H1 (cell line): Measurements from ENCODE around the gene PRDM2. TPM values are rescaled to one million over a fixed set of nuclear protein-coding genes. Genes with fewer than 3 reads are reported as not detected.

Experiments
- CTCF ChIA-PET: fragments of 300-600 bp; sonication (Branson Sonifier 250); formaldehyde crosslinking; loops from one replicate; lab custom pipeline; 2021; ENCODE audit not compliant: partially characterized antibody; lab: Charles Lee
- POLR2A ChIA-PET: fragments of 300-600 bp; sonication (Branson Sonifier 250); formaldehyde crosslinking; loops from one replicate; lab custom pipeline; 2021; ENCODE audit warnings: inconsistent platforms; ENCODE audit not compliant: partially characterized antibody; lab: Charles Lee
- DNase-seq, 2 experiments: peaks; one replicate each; pipeline versions ENCODE4 v3.0.0 to v3.0.0-alpha.2; 2010 to 2022; ENCODE audit warnings: low spot score in 2 of 2, low read depth in 1 of 2, mixed read lengths in 1 of 2
- FAIRE-seq: peaks from 2 replicates; lab custom pipeline; 2011; peaks lifted over from hg19 to GRCh38; lab: Jason Lieb, UNC
- H2AFZ ChIP-seq: 2 replicates; pipeline ENCODE4 v1.8.1; 2012; ENCODE audit warnings: low read length, inconsistent platforms
- H2AK5ac ChIP-seq: 2 replicates; pipeline ENCODE4 v1.6.1; 2013; ENCODE audit warnings: low read depth, low read length
- H2BK120ac ChIP-seq: replicated peaks from 2 replicates; pipeline ENCODE3; 2013; ENCODE audit warnings: low read depth, low read length, inconsistent platforms
- H2BK12ac ChIP-seq: 2 replicates; pipeline ENCODE4 v1.6.1; 2013; ENCODE audit warnings: low read depth, low read length
- H2BK15ac ChIP-seq: 2 replicates; pipeline ENCODE4 v1.6.1; 2013; ENCODE audit warnings: low read length
- H2BK20ac ChIP-seq: 2 replicates; pipeline ENCODE4 v1.6.1; 2013; ENCODE audit warnings: low read length
- H2BK5ac ChIP-seq: 2 replicates; pipeline ENCODE4 v1.6.1; 2013; ENCODE audit warnings: low read depth, low read length
- H3K14ac ChIP-seq: 2 replicates; pipeline ENCODE4 v1.6.1; 2013; ENCODE audit warnings: inconsistent platforms; ENCODE audit not compliant: insufficient read length
- H3K18ac ChIP-seq: 2 replicates; pipeline ENCODE4 v1.6.1; 2013; ENCODE audit warnings: low read length; ENCODE audit errors: extremely low read depth
- H3K23ac ChIP-seq: 2 replicates; pipeline ENCODE4 v1.6.1; 2013; ENCODE audit warnings: inconsistent platforms; ENCODE audit not compliant: insufficient read length
- H3K23me2 ChIP-seq: 2 replicates; pipeline ENCODE4 v1.6.1; 2013; ENCODE audit warnings: low read depth, low read length
- H3K27ac ChIP-seq: 2 replicates; pipeline ENCODE4 v1.6.1; 2011; ENCODE audit warnings: low read depth, low read length, inconsistent platforms
- H3K27me3 ChIP-seq, 4 experiments: replicated peaks in 1 of 4; 1 replicate in 1 of 4; 2 replicates in 3 of 4; pipeline versions ENCODE4 v1.6.1 to v1.8.1; 2011 to 2013; ENCODE audit warnings: low read length in 3 of 4, mild to moderate bottlenecking in 3 of 4, inconsistent platforms in 2 of 4, mixed read lengths in 2 of 4, moderate library complexity in 1 of 4; ENCODE audit not compliant: control insufficient read depth in 3 of 4, insufficient read depth in 3 of 4; ENCODE audit errors: extremely low read depth in 1 of 4
- H3K36me3 ChIP-seq, 4 experiments: 2 replicates each; pipeline versions ENCODE4 v1.6.1 to v1.8.1; 2011 to 2013; ENCODE audit warnings: mild to moderate bottlenecking in 4 of 4, low read length in 3 of 4, moderate library complexity in 2 of 4, control low read depth in 1 of 4, inconsistent platforms in 1 of 4; ENCODE audit not compliant: insufficient read depth in 4 of 4, control insufficient read depth in 2 of 4
- H3K4ac ChIP-seq: replicated peaks from 2 replicates; pipeline ENCODE3; 2013; ENCODE audit warnings: low read length, low read depth, mixed read lengths, inconsistent platforms; ENCODE audit not compliant: insufficient read length
- H3K4me1 ChIP-seq, 4 experiments: replicated peaks in 1 of 4; 1 replicate in 1 of 4; 2 replicates in 3 of 4; pipeline versions ENCODE4 v1.6.1 to v1.8.1; 2011 to 2013; ENCODE audit warnings: low read length in 3 of 4, inconsistent platforms in 2 of 4, mixed read lengths in 1 of 4; ENCODE audit not compliant: insufficient read depth in 4 of 4, control insufficient read depth in 3 of 4
- H3K4me2 ChIP-seq, 2 experiments: 2 replicates each; pipeline versions ENCODE4 v1.6.1 to v1.8.1; 2011 to 2013; ENCODE audit warnings: low read depth in 2 of 2, low read length in 2 of 2, control low read depth in 1 of 2, inconsistent platforms in 1 of 2, mild to moderate bottlenecking in 1 of 2; ENCODE audit not compliant: insufficient read depth in 1 of 2
- H3K4me3 ChIP-seq, 4 experiments: fragments of 200-600, 300-600 bp in 1 of 4; sonication (generic), shearing (Covaris generic), sonication (Bioruptor Twin) in 1 of 4; 2 replicates each; pipeline versions ENCODE4 v1.5.1 to v1.8.1; 2011 to 2016; ENCODE audit warnings: low read length in 4 of 4, low read depth in 3 of 4, control low read depth in 2 of 4, inconsistent platforms in 2 of 4, mild to moderate bottlenecking in 2 of 4, mixed read lengths in 1 of 4, moderate library complexity in 1 of 4; ENCODE audit not compliant: insufficient read depth in 2 of 4; ENCODE audit errors: extremely low read depth in 1 of 4
- H3K56ac ChIP-seq: replicated peaks from 2 replicates; pipeline ENCODE3; 2013; ENCODE audit warnings: low read depth, mild to moderate bottlenecking, mixed read lengths, low read length, inconsistent platforms; ENCODE audit not compliant: insufficient read length
- H3K79me1 ChIP-seq: 2 replicates; pipeline ENCODE4 v1.6.1; 2013; ENCODE audit warnings: low read depth, low read length, control low read depth
- H3K79me2 ChIP-seq, 2 experiments: 2 replicates each; pipeline versions ENCODE4 v1.6.1 to v1.8.1; 2012 to 2013; ENCODE audit warnings: low read length in 2 of 2, mild to moderate bottlenecking in 2 of 2, inconsistent platforms in 1 of 2; ENCODE audit not compliant: insufficient read depth in 2 of 2, control insufficient read depth in 1 of 2
- H3K9ac ChIP-seq, 4 experiments: replicated peaks in 1 of 4; 1 replicate in 1 of 4; 2 replicates in 3 of 4; pipeline versions ENCODE4 v1.6.1 to v1.8.1; 2011 to 2013; ENCODE audit warnings: low read depth in 3 of 4, low read length in 3 of 4, control low read depth in 2 of 4, mild to moderate bottlenecking in 2 of 4, moderate library complexity in 2 of 4, inconsistent platforms in 1 of 4; ENCODE audit errors: extremely low read depth in 1 of 4
- H3K9me3 ChIP-seq, 2 experiments: 2 replicates each; pipeline versions ENCODE4 v1.6.1 to v1.8.1; 2012 to 2013; ENCODE audit warnings: mild to moderate bottlenecking in 2 of 2, moderate library complexity in 2 of 2, control low read depth in 1 of 2, inconsistent platforms in 1 of 2, low read depth in 1 of 2, low read length in 1 of 2, mixed read lengths in 1 of 2; ENCODE audit not compliant: insufficient read depth in 2 of 2
- H4K20me1 ChIP-seq, 2 experiments: replicated peaks in 1 of 2; 2 replicates each; pipeline versions ENCODE3 to v1.8.1; 2011 to 2013; ENCODE audit warnings: inconsistent platforms in 2 of 2, low read length in 2 of 2, mild to moderate bottlenecking in 1 of 2; ENCODE audit not compliant: insufficient read depth in 2 of 2, control insufficient read depth in 1 of 2
- H4K5ac ChIP-seq: 2 replicates; pipeline ENCODE4 v1.6.1; 2013; ENCODE audit warnings: low read length, low read depth, mixed read lengths, inconsistent platforms; ENCODE audit not compliant: insufficient read length
- H4K8ac ChIP-seq: 2 replicates; pipeline ENCODE4 v1.8.0; 2013; ENCODE audit warnings: mild to moderate bottlenecking, moderate library complexity, low read length, inconsistent platforms; ENCODE audit not compliant: insufficient read depth; ENCODE audit errors: extremely low read depth
- H4K91ac ChIP-seq: replicated peaks from 2 replicates; pipeline ENCODE3; 2013; ENCODE audit warnings: low read length, mixed read lengths, inconsistent platforms; ENCODE audit not compliant: insufficient read length
- EZH2 ChIP-seq: fragments of 200-600 bp; sonication (generic); IDR thresholded peaks from 2 replicates; pipeline ENCODE4 v1.7.1; 2012; ENCODE audit warnings: low read depth, mild to moderate bottlenecking, moderate library complexity, low read length, inconsistent platforms; ENCODE audit not compliant: severe bottlenecking
- KDM5A ChIP-seq: fragments of 200-600 bp; IDR thresholded peaks from 2 replicates; pipeline ENCODE4 v1.7.1; 2012; ENCODE audit warnings: mild to moderate bottlenecking, low read length, inconsistent platforms, mixed read lengths
- SP1 ChIP-seq: IDR thresholded peaks from 2 replicates; pipeline ENCODE4 v1.6.1; 2011; ENCODE audit warnings: low read depth, low read length
- WGBS, 2 experiments: shearing (Covaris generic) in 1 of 2; methylation state at CpG; one replicate each; pipeline versions ENCODE4 v1.1.6 to v1.1.7; 2013 to 2015; ENCODE audit warnings: low lambda C conversion rate in 2 of 2, mixed read lengths in 2 of 2, inconsistent platforms in 1 of 2, low coverage in 1 of 2, missing lambda C conversion rate in 1 of 2; ENCODE audit not compliant: insufficient replicate concordance in 2 of 2, insufficient coverage in 1 of 2, insufficient read length in 1 of 2; ENCODE audit errors: extremely low coverage in 1 of 2, missing lambda C conversion rate in 1 of 2; 5-methylcytosine and 5-hydroxymethylcytosine counted together
- polyA plus RNA-seq, 7 experiments: library from polyadenylated mRNA; depleted of rRNA in 3 of 7; stranded (reverse) in 5 of 7; unstranded in 2 of 7; fragments of >200 nt in 5 of 7; fragments of 200-250 nt in 2 of 7; gene quantifications; 1 replicate in 5 of 7; 2 replicates in 1 of 7; 4 replicates in 1 of 7; pipeline versions ENCODE4 v1.2.1 to v1.2.3, GENCODE V29; 2011 to 2013; ENCODE audit warnings: missing spikeins in 2 of 7, mixed read lengths in 2 of 7
- total RNA-seq: library from RNA; stranded (reverse); fragmentation: NEBNext Ultra II Directional; extraction: Animal tissue kit (Norgen Biotek cat#: 25700); gene quantifications from 2 replicates; pipeline ENCODE4 v1.2.1, GENCODE V29; 2021

The PRDM2 gene
- total and polyA plus RNA-seq, 2 of the 8 experiments (the other 6 are each of a cell fraction or from before 2014, with no cell fraction given) = 5.8 to 21.2 TPM

- Histone ChIP-seq H3K9me3 (peaks cover 24 to 41% of the 10 kb centered on the region in 2 experiments; a peak in 3 of 4 replicates), H3K4me3 (no peak overlapping the region)
- DNase-seq = no peak
Observed at GRCh38 chr1:13869172-13869797, 169.3 kb downstream of the PRDM2 start.

More at GRCh38 chr1:13869172-13869797, 169.3 kb downstream of the PRDM2 start:
- CTCF ChIA-PET = no interaction called here
- Histone ChIP-seq H3K4me2 (no peak overlapping the region; a peak in 1 of 4 replicates), H3K36me3 (no peaks in the 10 kb centered on the region), H3K23me2 (no peaks in the 10 kb centered on the region), H4K20me1 (no peaks in the 10 kb centered on the region), H2BK12ac (no peak overlapping the region), H4K5ac (no peak overlapping the region), H2BK20ac (no peak overlapping the region), H3K9ac (no peak overlapping the region), H3K27ac (no peak overlapping the region), H3K23ac (no peak overlapping the region), H3K14ac (no peak overlapping the region), H4K91ac (no peak overlapping the region), H4K8ac (no peak overlapping the region), H2AK5ac (no peak overlapping the region), H2BK5ac (no peak overlapping the region), H3K4me1 (no peaks in the 10 kb centered on the region), H3K4ac (no peak overlapping the region), H3K27me3 (0 out of 7 replicates have a peak, but pooled peaks cover 0 to 4% (median 0%) of the 10 kb centered on the region in 4 experiments), H2BK15ac (no peak overlapping the region), H2BK120ac (no peak overlapping the region), H2AFZ (no peak overlapping the region), H3K79me2 (no peaks in the 10 kb centered on the region), H3K79me1 (no peaks in the 10 kb centered on the region), H3K56ac (no peak overlapping the region), H3K18ac (no peak overlapping the region)
- no peak for FAIRE-seq
- POLR2A ChIA-PET = no interaction called here
- TF ChIP-seq EZH2 = no peak
- no peak for TF ChIP-seq KDM5A
- no peak for TF ChIP-seq SP1
- WGBS, 2 experiments = 67% methylated on average over 7 of the region's 7 CpGs; no CpG with 5 or more reads in 1 of the 2 experiments
